Measurements from ENCODE around the gene FCGR1A.
"Not testable (repeated sequence)": the region's sequence is repeated elsewhere in the genome, so short reads cannot be mapped to it uniquely, and the experiment has no call there.

FCGR1A gene

GRCh38 chr1:149778313-149778712 lies 4.2 kb upstream of the FCGR1A start:
- not testable (repeated sequence) for DNase-seq

GRCh38 chr1:149781413-149781984 lies 995 bp upstream of the FCGR1A start:
- DNase-seq: not testable (repeated sequence)

DNA sequence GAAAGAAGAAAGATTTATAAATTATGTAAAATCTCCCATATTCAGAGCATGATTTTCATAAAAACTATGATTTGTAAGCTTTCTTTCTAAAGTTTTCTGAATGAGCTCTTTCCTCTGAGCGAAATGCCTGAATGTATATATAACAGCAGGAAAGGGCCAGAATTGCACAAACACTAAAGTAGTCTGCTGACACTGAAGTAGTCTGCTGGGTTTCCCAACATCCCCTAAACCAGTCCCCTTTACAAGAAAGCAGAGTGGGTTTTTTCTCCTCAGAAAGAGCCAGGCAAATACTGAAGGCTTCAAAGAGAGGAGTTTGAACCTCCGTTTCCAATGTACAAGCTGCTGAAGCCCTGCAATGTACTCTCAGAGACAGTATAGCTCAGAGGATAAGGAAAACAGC lies 795 bp downstream of the FCGR1A start:
- DNase-seq: not testable (repeated sequence)

- not testable (repeated sequence) for DNase-seq
Measured at GRCh38 chr1:149783868-149784267, 1.4 kb downstream of the FCGR1A start.

DNA sequence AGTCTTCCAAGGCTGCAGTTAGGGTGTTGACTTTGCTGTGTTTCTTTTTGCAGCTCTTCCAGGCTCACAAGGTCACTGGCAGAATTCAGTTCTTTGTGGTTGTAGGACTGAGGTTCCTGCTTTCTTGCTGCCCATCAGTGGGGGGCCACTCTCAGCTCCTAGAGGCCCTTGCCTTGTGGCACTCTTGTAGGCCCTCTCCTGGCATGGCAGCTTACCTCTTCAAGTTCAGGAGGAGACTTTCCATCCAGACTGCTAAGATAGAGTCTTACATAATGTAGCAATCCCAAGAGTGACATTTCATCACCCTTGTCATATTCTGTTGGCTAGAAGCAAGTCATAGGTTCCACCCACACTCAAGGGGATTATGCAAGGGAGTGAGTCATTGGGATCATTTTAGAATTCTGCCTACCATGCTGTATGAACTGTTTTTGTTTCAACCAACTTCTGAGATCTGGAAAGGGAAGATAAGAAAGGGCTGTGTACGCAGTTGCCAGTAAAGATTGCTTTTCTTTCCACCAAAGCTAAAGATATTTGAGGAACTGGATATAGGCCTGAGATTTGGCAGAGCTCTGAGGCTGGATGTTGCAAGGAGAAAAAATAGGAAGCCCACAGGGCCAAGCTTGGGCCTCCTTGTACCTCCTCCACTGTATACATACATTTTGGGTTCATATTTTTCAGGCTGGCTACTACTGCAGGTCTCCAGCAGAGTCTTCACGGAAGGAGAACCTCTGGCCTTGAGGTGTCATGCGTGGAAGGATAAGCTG lies 5.4 kb downstream of the FCGR1A start:
- not testable (repeated sequence) for DNase-seq

GRCh38 chr1:149792502-149792901 lies 10.0 kb downstream of the FCGR1A start:
- peak; percentile 60 to 63 for DNase-seq

GRCh38 chr1:149792912-149793515 lies 10.5 kb downstream of the FCGR1A start:
- peak; percentile 82 to 85 for DNase-seq

DNA sequence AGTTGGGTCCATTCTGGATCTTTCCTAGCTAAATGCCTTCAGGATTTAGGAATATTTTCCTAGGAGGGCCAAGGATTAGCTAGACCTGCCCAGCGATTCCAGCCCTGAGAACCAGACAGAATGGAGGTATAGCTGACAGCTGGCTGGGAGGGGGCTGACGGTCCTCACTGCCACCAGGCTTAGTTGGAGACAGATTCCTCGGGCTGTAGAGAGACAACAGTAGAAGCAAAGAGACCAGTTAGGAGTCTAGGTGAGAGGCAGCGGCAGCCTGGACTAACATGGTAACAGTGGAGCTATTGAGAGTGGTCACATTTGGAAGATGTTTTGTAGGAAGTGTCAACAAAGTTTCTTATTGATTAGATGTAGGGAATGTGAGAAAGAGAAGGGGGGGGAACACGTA lies 11.4 kb downstream of the FCGR1A start:
- not testable (repeated sequence) for DNase-seq

DNA sequence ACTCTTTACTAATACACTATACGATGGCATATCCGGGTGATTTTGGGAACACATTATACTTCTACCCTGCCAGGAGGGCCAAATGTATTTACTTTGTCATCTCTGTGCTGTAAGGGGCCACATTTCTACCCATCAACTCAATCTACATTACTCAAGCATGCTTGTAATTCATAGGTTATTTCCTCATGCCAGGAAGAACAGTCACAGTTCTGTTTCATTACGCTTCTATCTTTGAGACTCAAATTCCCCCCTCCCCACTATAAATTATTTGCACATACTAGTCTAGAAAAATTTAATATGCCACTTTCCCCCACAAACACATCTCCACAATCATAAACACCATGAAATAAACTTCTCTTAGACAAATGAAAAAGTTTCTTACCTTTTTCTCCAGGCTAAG lies 19.1 kb downstream of the FCGR1A start:
- DNase-seq: not testable (repeated sequence)

DNA sequence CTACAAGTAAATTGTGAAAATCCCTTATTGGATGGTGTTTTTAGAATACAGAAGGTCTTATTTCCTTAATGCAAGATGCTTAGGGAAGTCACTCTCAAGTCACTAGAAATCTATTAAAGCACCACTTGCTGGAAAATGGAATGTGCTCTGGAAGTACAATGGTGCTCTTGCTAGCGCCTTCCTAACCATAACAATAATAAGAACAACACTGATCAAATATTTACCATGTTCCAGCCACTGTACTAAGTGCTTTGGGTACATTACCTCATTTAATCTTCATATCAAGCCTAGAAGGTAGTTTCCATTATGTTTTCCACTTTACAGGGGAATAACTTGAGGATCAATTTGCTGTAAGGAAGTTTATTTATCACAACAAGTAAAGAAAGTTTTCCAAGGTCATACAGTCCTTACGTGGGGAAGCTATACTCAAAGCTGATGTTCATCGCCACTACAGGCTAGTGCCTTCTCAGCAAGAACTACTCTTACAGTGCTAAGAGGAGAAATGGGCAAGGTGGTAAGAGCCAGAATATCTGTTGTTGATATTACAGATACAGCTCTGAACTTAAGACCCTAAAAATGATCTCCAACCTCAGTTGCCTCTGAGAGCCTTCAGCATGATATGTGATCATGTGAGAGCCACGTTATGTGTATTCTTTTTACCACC lies 22.1 kb downstream of the FCGR1A start:
- DNase-seq: not testable (repeated sequence)

GRCh38 chr1:149810697-149811405 lies 28.4 kb downstream of the FCGR1A start:
- peak in 1 of 2 donors; percentile 27 for DNase-seq

DNA sequence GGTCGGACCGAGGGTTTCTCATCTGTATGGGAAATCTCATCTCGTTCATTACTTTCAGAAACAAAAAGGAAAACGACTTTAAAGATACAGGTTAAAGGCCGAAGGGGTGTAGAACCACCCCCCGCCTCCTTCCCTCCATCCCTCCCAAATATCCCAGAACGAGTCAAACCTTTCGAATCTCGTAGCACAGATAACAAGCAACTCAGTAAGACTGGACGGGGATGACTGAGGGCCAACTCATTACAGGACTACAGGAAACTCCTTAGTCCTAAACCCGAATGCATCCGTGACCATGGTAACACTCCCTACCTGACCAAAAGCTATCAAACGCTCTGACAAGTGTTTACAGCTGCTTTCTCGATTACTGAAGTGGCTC lies 29.0 kb downstream of the FCGR1A start:
- peak; percentile 31 to 41 for DNase-seq

DNA sequence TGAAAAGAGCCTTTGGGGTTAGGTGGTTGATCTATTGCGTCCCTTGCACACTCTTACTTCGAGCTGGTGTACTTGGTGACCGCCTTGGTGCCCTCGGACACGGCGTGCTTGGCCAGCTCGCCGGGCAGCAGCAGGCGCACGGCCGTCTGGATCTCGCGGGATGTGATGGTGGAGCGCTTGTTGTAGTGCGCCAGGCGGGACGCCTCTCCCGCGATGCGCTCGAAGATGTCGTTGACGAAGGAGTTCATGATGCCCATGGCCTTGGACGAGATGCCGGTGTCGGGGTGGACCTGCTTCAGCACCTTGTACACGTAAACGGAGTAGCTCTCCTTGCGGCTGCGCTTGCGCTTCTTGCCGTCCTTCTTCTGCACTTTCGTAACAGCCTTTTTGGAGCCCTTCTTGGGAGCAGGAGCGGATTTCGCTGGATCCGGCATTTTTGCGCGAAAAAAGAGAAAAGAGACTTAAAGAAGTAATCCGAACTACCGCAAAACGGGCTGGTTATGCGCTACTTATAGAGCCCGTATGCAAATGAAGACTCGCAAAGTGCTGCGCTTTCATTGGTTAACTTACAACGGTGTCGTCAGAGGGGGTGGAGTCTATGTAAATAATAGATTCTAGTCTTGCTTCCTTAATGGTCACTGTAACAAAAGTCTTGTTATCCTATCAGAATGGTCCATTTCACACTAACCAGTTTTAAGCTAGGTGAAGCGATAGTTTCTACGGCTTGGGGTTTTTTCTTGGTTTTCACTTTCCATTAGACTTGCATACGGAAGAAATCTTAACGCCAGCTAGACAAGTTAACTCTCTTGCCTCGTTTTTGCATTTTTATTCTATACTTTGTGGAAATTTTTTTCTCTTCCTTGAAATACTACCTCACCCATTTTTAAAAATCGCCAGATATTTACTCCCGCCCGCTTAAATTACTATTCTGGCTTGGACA lies 29.7 kb downstream of the FCGR1A start:
- peak; percentile 74 to 75 for DNase-seq

GRCh38 chr1:149812893-149813801 lies 30.7 kb downstream of the FCGR1A start:
- DNase-seq: peak; percentile 49 to 57

- DNase-seq: not testable (repeated sequence)
Measured at GRCh38 chr1:149820387-149820786, 37.9 kb downstream of the FCGR1A start.

DNA sequence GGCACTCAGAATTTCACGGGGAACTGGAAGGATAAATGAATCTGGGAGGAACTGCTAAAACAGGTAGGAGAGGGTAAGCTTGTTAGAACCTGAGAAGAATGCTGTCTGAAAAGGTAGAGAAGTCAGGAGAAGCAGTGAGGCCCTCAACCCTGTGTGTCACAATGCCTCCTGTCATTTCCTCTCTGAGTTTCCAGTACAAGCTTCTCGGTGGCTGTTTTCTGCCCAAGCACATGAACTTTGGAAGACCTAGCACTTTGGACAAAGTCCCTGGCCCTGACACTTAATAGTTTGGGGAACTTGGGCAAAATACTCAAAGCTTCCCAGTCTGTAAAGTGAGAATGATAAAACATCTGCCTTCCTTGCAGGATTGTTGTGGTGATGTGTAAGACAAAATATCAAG lies 44.1 kb downstream of the FCGR1A start:
- DNase-seq: not testable (repeated sequence)

GRCh38 chr1:149831764-149832315 lies 49.3 kb downstream of the FCGR1A start:
- DNase-seq: not testable (repeated sequence)

DNA sequence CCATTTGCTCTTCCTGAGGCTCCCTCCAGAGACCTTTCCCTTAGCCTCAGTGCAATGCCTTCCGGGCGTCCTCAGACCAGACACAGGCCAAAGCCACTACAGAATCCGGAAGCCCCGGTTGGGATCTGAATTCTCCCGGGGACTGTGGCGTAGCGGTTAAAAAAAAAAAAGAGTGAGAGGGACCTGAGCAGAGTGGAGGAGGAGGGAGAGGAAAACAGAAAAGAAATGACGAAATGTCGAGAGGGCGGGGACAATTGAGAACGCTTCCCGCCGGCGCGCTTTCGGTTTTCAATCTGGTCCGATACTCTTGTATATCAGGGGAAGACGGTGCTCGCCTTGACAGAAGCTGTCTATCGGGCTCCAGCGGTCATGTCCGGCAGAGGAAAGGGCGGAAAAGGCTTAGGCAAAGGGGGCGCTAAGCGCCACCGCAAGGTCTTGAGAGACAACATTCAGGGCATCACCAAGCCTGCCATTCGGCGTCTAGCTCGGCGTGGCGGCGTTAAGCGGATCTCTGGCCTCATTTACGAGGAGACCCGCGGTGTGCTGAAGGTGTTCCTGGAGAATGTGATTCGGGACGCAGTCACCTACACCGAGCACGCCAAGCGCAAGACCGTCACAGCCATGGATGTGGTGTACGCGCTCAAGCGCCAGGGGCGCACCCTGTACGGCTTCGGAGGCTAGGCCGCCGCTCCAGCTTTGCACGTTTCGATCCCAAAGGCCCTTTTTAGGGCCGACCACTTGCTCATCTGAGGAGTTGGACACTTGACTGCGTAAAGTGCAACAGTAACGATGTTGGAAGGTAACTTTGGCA lies 50.0 kb downstream of the FCGR1A start:
- not testable (repeated sequence) for DNase-seq

DNA sequence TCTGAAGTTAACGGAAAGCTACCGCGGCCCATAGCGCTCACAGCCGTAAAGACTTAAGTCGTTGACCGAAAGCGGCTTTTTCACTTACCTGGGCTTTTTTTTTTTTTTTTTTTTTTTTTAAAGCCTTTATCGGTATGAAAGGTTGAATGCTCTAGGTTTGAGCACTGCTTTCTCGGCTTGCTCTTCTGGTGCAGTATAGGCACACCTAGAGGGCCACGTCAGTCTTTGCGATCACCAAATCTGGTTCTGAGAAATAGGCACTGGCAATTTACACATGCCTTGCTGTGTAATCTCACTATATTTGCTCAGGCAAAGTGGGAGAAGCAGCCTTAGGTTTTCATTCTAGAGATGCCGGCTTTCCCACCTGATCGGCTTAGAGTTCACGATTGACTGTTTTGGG lies 50.6 kb downstream of the FCGR1A start:
- not testable (repeated sequence) for DNase-seq

All from stimulated activated CD4-positive, alpha-beta T cell treated with anti-CD3 and anti-CD28 coated beads, Interleukin-2, amount 100 ng/mL, for 24 hours (primary cell).